Retina (tissue), 1 donor: ENCODE data around the gene MUC4.
A peak's percentile ranks its signal among the peaks of the same experiment; 100 is the strongest.
"Not testable (repeated sequence)": the region's sequence is repeated elsewhere in the genome, so short reads cannot be mapped to it uniquely, and the experiment has no call there.

ENCODE experiments used
- DNase-seq: peaks from one replicate; pipeline ENCODE4 v3.0.0-alpha.2; 2016

MUC4 gene

DNA sequence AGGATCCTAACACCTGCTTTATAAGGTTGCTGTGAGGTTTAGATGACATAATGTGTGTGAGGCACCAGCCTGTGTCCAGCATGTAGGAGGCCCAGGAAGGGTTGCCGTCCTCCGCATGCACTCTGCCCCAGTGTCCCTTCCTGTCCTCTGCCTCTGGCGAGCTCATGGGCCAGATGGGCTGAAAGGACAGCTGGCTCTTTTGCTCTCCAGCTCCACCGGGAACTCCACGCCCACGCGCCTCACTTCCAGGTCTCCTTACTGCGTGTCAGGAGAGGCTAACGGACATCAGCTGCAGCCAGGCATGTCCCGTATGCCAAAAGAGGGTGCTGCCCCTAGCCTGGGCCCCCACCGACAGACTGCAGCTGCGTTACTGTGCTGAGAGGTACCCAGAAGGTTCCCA is 78.8 kb downstream of the MUC4 start:
- no peak for DNase-seq

DNA sequence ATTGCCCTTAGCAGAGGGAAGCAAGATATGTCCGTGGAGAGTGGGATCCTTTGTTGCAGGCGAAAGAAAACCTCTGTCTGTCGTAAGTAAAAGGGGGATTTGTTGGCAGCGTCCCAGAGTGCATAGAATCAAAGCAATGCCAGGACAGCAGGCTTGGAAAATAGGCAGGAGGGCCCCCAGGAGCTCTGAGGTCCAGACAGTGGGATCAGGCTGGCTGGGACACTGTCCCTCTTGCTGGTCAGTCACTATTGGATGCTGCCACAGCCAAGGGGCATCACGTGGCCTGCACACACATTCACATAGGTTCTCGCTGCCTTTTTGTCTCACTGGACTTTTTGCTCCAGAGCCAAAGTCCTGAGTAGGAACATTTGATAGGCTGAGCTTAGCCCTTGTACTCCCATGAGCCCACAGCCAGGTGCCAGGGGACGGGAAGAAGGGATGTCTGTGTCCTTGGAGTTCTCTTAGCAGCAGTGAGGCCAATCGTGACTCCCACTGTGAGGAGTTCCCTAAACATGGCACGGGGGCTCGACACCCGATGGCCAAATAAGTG is 80.3 kb downstream of the MUC4 start:
- no peak for DNase-seq

DNA sequence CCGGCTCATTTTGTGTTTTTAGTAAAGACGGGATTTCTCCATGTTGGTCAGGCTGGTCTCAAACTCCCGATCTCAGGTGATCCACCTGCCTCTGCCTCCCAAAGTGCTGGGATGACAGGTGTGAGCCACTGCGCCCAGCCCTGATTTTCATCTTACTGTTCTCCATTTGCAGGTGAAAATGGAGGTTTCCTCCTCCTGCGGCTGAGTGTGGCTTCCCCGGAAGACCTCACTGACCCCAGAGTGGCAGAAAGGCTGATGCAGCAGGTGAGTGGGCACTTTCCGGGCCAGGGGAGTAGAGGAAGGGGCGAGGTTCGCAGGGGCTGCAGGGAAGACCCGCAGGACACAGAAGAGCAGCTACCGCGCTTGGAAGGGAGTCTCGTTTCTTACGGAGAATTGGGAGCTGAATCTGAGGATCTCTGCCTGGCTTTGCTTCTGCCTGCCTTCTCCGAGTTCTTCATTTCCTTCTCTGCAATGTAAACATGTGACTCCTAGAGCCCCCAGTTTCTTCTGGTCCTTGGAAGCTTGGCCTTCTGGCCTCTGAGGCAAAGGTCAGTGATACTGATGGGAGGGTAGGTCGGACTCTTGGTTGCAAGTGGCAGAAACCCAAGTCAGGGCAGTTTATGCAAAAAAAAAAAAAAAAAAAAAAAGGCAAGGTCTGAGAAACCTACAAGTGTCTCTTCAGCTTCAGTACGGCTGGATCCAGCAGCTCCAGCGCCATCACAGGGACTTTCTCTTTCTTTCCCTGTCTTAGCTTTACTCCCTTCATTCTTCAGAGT is 82.1 kb downstream of the MUC4 start:
- no peak for DNase-seq

DNA sequence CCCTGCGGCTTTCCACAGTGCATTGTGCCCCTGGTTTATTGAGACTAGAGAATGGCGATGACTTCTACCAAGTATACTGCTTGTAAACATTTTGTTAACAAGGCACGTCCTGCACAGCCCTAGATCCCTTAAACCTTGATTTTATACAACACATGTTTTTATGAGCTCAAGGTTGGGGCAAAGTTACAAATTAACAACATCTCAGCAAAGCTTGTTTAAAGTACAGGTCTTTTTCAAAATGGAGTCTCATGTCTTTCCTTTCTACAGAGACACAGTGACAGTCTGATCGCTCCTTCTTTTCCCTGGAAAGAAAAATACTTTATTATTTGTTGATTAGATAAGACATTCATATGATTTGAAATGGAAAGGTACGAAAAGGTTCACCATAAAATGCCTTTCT is 82.9 kb downstream of the MUC4 start:
- not testable (repeated sequence) for DNase-seq

DNA sequence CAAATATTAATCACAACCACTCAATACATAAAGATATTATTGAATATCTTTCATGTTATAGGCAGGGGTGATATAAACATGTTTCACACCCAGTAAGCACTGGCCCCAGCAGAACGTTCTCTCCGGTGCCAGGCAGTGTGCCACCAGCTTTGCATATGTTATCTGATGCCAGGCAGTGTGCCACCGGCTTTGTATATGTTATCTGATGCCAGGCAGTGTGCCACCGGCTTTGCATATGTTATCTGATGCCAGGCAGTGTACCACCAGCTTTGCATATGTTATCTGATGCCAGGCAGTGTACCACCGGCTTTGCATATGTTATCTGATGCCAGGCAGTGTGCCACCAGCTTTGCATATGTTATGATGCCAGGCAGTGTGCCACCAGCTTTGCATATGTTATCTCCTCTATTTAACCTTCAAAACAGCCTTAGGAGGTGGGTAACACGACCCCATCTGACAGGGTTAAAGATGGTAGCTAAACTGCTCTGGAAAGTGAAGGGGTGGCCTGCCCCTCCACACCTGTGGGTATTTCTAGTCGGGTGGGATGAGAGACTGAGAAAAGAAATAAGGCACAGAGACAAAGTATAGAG is 84.0 kb downstream of the MUC4 start:
- no peak for DNase-seq

DNA sequence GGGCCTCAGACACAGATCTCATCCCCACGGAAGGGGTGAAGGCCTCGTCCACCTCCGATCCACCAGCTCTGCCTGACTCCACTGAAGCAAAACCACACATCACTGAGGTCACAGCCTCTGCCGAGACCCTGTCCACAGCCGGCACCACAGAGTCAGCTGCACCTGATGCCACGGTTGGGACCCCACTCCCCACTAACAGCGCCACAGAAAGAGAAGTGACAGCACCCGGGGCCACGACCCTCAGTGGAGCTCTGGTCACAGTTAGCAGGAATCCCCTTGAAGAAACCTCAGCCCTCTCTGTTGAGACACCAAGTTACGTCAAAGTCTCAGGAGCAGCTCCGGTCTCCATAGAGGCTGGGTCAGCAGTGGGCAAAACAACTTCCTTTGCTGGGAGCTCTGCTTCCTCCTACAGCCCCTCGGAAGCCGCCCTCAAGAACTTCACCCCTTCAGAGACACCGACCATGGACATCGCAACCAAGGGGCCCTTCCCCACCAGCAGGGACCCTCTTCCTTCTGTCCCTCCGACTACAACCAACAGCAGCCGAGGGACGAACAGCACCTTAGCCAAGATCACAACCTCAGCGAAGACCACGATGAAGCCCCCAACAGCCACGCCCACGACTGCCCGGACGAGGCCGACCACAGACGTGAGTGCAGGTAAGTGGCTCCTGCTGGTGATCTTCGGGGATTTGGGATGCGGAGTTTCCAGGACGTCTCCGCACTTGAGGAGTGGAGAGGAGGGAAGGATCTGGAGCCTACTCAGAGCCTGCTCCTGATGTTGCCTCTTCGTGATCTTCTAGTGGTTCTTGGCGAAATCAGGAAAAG is 85.6 kb downstream of the MUC4 start:
- DNase-seq = not testable (repeated sequence)

DNA sequence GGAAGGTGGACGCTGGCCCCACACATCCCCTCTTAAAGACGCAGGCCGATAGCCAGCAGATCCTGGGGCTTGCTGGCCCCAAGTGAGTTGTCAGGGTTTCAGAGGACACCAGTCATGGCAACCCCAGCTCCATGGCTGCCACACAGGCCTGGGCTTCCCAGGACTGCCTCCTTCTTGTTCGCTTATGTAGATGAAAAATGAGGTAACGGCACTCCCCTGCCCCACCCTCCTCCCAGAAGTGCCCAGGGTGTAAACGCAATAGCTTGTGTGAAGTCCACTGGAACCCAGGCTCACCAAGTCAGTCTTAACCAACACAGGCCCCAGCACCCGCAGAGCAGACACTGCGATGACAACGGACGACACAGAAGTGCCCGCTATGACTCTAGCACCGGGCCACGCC is 87.4 kb downstream of the MUC4 start:
- not testable (repeated sequence) for DNase-seq

DNA sequence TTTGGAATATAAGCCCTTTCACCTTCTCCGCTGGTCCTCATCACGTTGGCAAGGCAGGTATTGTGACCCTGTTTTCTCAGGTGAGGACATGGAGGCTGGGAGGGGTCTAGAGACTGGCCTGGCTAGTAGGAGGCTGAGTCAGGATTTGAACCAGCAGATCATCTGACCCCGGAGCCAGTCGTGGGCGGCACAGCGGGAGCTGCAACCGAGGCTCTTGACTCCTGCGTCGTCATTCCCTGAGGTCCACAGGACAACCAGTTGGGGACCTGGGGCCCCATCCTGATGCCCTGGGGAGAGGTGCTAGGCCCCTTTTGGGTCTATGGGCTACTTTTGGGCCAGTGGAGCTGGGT is 88.8 kb downstream of the MUC4 start:
- DNase-seq = not testable (repeated sequence)

DNA sequence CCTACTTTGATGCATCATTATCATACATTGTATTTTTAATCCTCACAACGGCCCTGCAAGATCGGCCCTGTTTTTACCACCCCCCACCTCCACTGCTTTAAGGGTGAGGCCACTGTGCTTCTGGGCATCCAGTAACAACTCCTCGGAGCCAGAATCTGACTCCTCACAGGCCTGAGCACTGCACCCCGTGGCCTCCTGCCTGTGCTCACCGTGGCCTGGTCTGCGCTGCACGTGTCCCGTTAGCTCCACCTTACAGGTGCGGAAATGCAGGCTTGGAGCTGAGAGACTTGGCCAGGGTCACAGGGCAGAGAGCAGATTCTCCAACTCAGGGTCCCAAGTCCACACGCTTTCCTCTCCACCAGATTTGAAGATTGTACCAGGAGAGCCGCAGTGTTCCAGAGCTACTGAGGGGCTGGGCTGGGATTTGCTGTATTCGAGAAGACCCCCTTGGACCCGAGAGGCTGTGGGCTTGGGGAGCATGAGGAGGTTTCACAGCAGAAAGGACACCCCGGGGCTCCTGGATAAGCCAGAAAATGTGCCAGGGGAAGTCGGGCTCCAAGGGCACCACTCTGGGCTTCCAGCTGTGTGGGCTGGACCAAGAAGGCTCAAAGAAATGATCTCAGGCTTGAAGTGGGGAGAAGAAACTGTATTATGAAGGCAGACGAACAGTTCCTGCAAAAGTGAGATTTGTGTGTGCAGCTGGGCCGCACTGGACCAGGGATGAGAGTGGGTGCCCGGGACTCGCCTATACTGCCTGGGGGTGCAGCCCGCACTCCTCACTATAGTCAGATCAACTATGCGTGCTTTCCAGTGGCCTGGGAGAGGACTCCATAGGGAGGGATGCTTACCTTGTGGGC is 89.4 kb downstream of the MUC4 start:
- not testable (repeated sequence) for DNase-seq

DNA sequence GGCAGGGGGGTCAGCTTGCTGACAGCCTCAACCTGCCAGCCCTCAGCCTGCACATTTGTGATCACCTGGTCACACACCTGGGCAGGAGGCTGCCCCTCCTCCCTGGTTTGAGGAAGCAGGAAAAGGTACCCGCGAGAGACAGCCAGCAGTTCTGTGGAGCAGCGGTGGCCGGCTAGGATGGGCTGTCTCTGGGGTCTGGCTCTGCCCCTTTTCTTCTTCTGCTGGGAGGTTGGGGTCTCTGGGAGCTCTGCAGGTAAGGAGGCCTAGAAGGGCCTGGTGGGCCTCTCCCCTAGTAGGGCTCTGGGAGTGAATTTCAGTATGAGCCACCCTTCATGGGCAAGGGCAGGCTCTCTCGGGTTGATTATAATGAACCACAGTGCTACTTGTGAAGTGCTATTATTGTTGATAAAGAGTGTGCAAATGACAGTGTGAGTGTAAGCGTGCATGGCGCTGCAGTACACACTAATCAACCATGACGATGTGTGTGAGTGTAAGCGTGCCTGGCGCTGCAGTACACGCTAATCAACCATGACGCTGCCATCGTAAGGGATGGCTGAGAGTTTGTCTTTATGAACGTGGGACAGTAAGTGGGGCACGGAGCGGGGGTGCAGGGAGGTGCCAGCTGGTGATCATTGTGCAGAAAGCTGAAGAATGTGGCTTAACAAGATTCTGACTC is 90.8 kb downstream of the MUC4 start, which contains the start of gene MUC20:
Gene MUC20 (plus strand): TSS at position 148 of the 676 bp plus-strand sequence. CDS start 30 bp downstream, at position 178.
- DNase-seq = peak; percentile 42

DNA sequence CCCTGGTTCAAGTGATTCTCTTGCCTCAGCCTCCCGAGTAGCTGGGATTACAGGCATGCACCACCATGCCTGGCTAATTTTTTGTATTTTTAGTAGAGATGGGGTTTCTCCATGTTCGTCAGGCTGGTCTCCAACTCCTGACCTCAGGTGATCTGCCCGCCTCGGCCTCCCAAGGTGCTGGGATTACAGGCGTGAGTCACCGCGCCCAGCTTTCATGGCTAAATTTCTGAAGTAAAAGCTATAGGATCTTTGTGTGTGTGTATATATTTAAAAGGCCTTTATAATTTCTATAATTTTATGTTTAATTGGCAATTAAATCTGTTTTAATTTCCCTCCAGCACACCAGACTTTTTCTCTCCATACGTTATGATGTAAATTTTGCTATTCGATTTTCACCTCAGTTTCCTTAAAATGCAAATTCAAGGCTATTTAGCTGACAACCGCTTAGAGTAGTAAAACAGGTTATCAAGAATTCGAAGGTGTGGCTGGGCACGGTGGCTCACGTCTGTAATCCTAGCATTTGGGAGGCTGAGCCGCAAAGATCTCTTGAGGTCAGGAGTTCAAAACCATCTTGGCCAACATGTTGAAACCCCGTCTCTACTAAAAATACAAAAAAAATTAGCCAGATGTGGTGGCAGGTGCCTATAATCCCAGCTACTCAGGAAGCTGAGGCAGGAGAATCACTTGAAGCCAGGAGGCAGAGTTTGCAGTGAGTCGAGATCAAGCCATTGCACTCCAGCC is 92.0 kb downstream of the MUC4 start:
- not testable (repeated sequence) for DNase-seq

DNA sequence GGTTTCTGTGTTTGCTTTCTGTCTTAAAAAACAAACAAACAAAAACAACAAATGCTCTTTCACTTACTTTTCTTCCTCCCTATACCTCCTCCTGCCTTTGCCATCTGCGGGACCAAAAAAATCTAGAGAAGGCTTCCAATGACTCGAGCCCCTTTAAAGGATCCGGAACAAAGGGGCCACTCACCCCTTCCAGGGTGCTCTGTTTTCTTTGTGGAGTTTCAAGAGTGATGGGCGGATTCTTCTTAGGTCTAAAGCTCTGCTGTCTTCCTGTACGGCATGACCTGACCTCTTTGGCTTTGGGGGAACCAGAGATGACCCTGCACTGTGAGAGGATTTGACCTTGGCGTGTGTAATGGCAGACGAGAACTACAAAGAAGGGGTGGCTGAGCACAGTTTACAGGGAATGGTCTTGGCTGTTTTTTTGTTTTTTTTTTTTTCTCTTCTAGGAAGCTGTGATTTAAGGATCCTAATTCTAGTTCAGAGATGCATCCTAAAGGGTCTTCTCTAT is 93.2 kb downstream of the MUC4 start:
- no peak for DNase-seq

DNA sequence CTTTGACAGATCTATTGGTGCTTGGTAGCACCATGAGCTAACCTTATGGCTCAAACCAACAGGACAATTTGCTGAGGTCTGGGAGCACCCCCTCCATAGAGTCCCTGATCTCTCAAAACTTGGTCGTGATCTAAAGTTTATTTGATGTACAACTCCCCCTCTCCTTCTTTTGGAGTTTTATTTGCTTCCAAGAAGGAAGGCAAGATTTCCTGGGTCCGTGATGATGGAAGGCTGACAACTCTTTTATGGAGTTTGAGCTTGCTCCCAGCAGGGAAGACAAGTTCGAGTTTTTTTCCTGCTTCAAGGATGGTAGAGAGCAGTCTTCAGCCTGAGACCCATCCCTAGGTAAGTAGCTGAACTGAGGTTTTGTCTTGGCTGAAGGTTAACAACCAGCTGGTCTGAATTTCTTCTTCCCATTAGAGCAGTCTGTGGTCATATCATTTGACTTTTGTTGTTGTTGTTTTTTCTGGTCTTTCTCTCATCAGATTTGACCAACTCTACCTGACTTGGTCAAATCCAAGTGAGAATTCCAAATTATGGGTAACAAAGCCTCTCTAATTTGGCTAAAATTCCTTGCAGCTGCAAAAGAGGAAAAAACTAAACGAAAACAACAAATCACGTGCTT is 93.8 kb downstream of the MUC4 start:
- DNase-seq = no peak

DNA sequence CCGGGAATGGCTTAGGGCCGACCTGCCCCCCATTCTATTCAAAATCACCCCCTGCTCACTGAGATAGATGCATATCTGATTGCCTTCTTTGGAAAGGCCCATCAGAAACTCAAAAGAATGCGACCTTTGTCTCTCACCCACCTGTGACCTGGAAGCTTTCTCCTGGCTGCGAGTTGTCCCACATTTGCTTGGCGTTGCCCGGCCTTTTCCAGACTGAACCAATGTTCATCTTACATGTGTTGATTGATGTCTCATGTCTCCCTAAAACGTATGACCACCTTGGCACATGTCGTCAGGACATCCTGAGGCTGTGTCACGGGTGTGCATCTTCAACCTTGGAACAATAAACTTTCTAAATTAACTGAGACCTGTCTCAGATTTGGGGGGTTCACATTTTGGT is 94.3 kb downstream of the MUC4 start:
- DNase-seq = no peak

DNA sequence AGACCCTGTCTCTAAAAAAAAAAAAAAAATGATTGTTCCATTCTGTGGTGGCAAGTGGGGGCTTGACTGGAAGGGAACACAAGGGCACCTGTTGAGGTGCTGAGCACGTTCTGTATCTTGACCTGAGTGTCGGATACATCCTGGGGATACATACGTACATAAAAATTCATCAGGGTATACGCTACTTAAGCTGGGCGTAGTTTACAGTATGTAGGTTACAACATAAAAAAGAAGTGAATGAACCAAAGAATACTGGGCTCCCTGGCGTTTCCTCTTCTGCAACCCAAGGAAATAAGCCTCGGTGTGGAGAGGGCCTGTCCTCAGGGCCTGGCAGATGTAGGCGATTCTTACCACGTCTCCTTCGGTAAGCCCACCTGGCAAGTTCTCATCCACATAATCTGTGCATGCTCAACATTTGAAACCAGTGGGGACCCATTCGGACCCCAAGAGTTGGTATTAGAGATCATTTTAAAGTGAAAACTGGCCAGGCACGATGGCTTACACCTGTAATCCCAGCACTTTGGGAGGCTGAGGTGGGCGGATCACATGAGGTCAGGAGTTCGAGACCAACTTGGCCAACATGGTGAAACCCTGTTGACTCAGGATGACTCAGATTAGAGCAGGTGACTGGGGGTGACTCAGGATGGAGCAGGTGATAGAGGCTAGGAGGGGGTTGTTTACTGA is 96.0 kb downstream of the MUC4 start:
- peak; percentile 2 for DNase-seq

DNA sequence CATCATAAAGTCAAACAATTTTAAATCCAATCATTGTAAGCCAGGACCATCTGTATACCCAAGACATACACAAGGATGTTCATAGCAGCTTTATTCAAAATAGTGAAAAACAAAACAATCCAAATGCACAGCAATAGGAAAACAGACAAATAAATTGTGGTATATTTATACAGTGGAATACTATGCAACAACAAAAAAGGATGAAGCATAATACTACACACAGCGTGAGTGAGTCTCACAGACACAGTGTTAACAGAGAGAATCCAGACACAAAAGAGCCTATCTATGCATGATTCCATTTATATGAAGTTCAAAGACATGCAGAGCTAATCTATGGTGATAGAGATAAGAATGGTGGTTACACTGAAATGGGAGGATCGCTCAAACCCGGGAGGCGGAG is 96.6 kb downstream of the MUC4 start:
- no peak for DNase-seq

DNA sequence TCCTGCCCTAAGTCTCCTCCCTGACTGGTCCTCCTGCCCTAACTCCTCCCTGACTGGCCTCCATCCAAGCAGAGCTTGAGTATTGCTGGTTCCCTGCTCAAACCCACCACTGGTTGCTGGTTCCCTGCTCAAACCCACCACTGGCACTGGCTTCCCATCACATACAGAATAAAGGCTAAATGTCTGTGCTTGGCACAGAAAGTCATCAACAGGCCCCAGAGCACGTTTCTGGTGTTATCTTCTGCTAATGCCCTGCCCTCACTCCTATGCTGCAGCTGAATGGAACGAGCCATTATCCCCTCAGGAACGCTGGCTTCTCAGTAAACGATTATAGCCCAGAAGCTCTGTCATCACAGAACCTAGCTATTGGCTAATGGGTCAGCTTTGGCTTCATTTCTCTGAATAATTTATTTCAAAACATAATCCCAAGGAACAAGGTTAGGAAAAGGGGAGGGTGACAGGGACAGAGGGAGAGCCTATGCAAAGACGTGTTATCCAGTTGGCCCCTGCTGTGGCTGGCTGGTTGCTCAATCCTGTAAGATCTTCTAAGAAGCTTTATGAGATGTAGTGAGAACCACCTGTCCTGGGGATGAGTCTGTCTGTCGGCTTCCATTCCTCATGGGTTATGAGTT is 97.2 kb downstream of the MUC4 start:
- DNase-seq = peak; percentile 58

DNA sequence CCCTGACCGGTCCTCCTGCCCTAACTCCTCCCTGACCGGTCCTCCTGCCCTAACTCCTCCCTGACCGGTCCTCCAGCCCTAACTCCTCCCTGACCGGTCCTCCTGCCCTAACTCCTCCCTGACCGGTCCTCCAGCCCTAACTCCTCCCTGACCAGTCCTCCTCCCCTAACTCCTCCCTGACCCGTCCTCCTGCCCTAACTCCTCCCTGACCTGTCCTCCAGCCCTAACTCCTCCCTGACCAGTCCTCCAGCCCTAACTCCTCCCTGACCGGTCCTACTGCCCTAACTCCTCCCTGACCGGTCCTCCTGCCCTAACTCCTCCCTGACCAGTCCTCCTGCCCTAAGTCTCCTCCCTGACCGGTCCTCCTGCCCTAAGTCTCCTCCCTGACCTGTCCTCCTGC is 98.6 kb downstream of the MUC4 start:
- DNase-seq = not testable (repeated sequence)

DNA sequence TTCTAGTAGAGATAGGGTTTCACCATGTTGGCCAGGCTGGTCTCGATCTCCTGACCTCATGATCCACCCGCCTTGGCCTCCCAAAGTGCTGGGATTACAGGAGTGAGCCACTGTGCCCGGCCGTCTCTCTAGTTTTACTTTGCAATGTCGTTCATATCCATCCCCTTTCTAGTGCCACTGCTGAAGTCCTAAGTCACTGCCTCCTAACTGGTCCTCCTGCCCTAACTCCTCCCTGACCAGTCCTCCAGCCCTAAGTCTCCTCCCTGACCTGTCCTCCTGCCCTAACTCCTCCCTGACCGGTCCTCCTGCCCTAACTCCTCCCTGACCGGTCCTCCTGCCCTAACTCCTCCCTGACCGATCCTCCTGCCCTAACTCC is 99.2 kb downstream of the MUC4 start:
- DNase-seq = not testable (repeated sequence)
